Neural cell (in vitro differentiated cells): ENCODE data around the gene POLR1C. TPM values are rescaled to one million over a fixed set of nuclear protein-coding genes. Genes with fewer than 3 reads are reported as not detected.

Experiments
- H2AFZ ChIP-seq: fragments of 200-600, 300-800 bp; sonication (generic), shearing (Covaris generic); 2 replicates; pipeline ENCODE4 v1.6.0; 2014; ENCODE audit warnings: low read depth, mild to moderate bottlenecking, antibody characterized with exemption, low read length, moderate library complexity
- H3F3A ChIP-seq: fragments of 200-600 bp; shearing (Covaris generic); 2 replicates; pipeline ENCODE4 v1.6.1; 2016; ENCODE audit warnings: mild to moderate bottlenecking, moderate library complexity, mixed read lengths, antibody characterized with exemption, low read length; ENCODE audit not compliant: insufficient read depth, poor library complexity, severe bottlenecking
- H3K27ac ChIP-seq: fragments of 200-600, 300-800 bp; sonication (generic), shearing (Covaris generic); 2 replicates; pipeline ENCODE4 v1.5.1; 2014; ENCODE audit warnings: mild to moderate bottlenecking, low read length, moderate library complexity
- H3K27me3 ChIP-seq: fragments of 300-800, 200-600 bp; sonication (generic), shearing (Covaris generic); 2 replicates; pipeline ENCODE4 v1.6.0; 2014; ENCODE audit warnings: mild to moderate bottlenecking, low read depth, low read length, moderate library complexity; ENCODE audit not compliant: insufficient read depth
- H3K36me3 ChIP-seq: fragments of 300-800, 200-600 bp; sonication (generic), shearing (Covaris generic); 2 replicates; pipeline ENCODE4 v1.5.1; 2014; ENCODE audit warnings: mild to moderate bottlenecking, antibody characterized with exemption, low read length, moderate library complexity; ENCODE audit not compliant: insufficient read depth
- H3K4me2 ChIP-seq: fragments of 300-800, 200-600 bp; sonication (generic), shearing (Covaris generic); 2 replicates; pipeline ENCODE4 v1.6.0; 2014; ENCODE audit warnings: mild to moderate bottlenecking, low read length
- H3K4me3 ChIP-seq: fragments of 300-800, 200-600 bp; sonication (generic), shearing (Covaris generic); 2 replicates; pipeline ENCODE4 v1.5.1; 2014; ENCODE audit warnings: mild to moderate bottlenecking, low read length, moderate library complexity
- H3K79me2 ChIP-seq: fragments of 200-600 bp; shearing (Covaris generic); replicated peaks from 2 replicates; pipeline ENCODE4 v1.6.0; 2014; ENCODE audit warnings: mild to moderate bottlenecking, low read length, moderate library complexity; ENCODE audit not compliant: insufficient read depth
- H3K9ac ChIP-seq: fragments of 300-800, 200-600 bp; sonication (generic), shearing (Covaris generic); 2 replicates; pipeline ENCODE4 v1.6.1; 2016; ENCODE audit warnings: mild to moderate bottlenecking, low read length, mixed read lengths
- H3K9me2 ChIP-seq: fragments of 200-600 bp; shearing (Covaris generic); 2 replicates; pipeline ENCODE4 v1.6.1; 2016; ENCODE audit warnings: mild to moderate bottlenecking, low read length, mixed read lengths; ENCODE audit not compliant: insufficient read depth
- H3K9me3 ChIP-seq: fragments of 200-600, 300-800 bp; sonication (generic), shearing (Covaris generic); 2 replicates; pipeline ENCODE4 v1.6.1; 2016; ENCODE audit warnings: mild to moderate bottlenecking, mixed run types, low read length, moderate library complexity, mixed read lengths
- H4K20me1 ChIP-seq: fragments of 200-600 bp; shearing (Covaris generic); 2 replicates; pipeline ENCODE4 v1.6.1; 2016; ENCODE audit warnings: mild to moderate bottlenecking, mixed run types; ENCODE audit not compliant: insufficient read depth
- EP300 ChIP-seq: fragments of 450-650 bp; conservative IDR thresholded peaks from 2 replicates; pipeline ENCODE4 v1.6.1; 2014; ENCODE audit warnings: antibody characterized with exemption, mild to moderate bottlenecking, moderate library complexity; ENCODE audit not compliant: poor library complexity, severe bottlenecking
- EZH2 ChIP-seq: fragments of 200-600, 300-800 bp; shearing (Covaris generic), sonication (generic); IDR thresholded peaks from 2 replicates; pipeline ENCODE4 v1.6.1; 2014; ENCODE audit warnings: antibody characterized with exemption, low read length, borderline replicate concordance, mild to moderate bottlenecking; ENCODE audit not compliant: insufficient read depth, poor library complexity, severe bottlenecking
- MXI1 ChIP-seq: fragments of 450-650 bp; conservative IDR thresholded peaks from 2 replicates; pipeline ENCODE4 v1.6.1; 2014; ENCODE audit warnings: antibody characterized with exemption, mild to moderate bottlenecking; ENCODE audit not compliant: poor library complexity, severe bottlenecking
- POLR2AphosphoS5 ChIP-seq: IDR thresholded peaks from 2 replicates; pipeline ENCODE4 v1.6.1; 2012
- RAD21 ChIP-seq: fragments of 450-650 bp; conservative IDR thresholded peaks from 2 replicates; pipeline ENCODE4 v1.6.1; 2014; ENCODE audit warnings: antibody characterized with exemption, mild to moderate bottlenecking, moderate library complexity
- SMC3 ChIP-seq: fragments of 450-650 bp; conservative IDR thresholded peaks from 2 replicates; pipeline ENCODE4 v1.6.1; 2014; ENCODE audit warnings: antibody characterized with exemption, mild to moderate bottlenecking, moderate library complexity; ENCODE audit not compliant: poor library complexity
- TAF1 ChIP-seq: IDR thresholded peaks from 2 replicates; pipeline ENCODE4 v1.6.1; 2012; ENCODE audit warnings: low read depth
- polyA plus RNA-seq: library from polyadenylated mRNA; depleted of rRNA; stranded (reverse); fragments of >200 nt; gene quantifications from 2 replicates; pipeline ENCODE4 v1.2.3, GENCODE V29; 2014
- TF ChIP-seq, protein P1 (sequence below): IDR thresholded peaks from 2 replicates; pipeline ENCODE4 v1.6.1; 2012; ENCODE audit warnings: borderline replicate concordance
- TF ChIP-seq, protein P2 (sequence below): fragments of 450-650 bp; IDR thresholded peaks from 2 replicates; pipeline ENCODE4 v1.5.1; 2014; ENCODE audit warnings: antibody characterized with exemption, mild to moderate bottlenecking, moderate library complexity; ENCODE audit not compliant: poor library complexity, severe bottlenecking

The POLR1C gene
- polyA plus RNA-seq, 1 donor from 2014 or later: 88.7 TPM

DNA sequence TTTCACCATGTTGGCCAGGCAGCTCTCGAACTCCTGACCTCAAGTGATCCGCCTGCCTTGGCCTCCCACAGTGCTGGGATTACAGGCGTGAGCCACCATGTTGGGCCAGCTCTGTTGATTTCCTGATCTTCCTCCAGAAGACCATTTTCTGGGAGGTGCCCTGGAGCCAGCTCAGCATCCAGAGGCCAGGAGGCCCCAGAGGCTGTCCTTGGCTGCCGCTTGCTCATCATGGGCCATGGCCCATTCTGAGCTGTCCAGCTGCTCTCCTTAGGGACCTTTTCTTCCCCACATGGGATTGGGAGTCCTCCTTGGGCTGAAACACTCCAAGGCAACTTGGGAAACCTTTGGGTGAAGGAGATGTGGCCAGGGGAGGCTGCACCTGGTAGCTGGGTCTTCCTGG is 22.1 kb upstream of the POLR1C start:
- Histone ChIP-seq H3K9me3 (no peaks in the 10 kb centered on the region), H3K9me2 (no peaks in the 10 kb centered on the region), H3K36me3 (no peaks in the 10 kb centered on the region), H3K9ac (no peak overlapping the region), H3K27ac (no peak overlapping the region), H4K20me1 (no peaks in the 10 kb centered on the region), H2AFZ (no peak overlapping the region), H3F3A (no peaks in the 10 kb centered on the region), H3K4me2 (no peak overlapping the region), H3K79me2 (no peaks in the 10 kb centered on the region), H3K27me3 (no peaks in the 10 kb centered on the region), H3K4me3 (no peak overlapping the region)
- no peak for TF ChIP-seq TAF1
- no peak for TF ChIP-seq RAD21
- no peak for TF ChIP-seq EZH2
- TF ChIP-seq POLR2AphosphoS5: no peak
- no peak for TF ChIP-seq SMC3
- no peak for TF ChIP-seq MXI1
- TF ChIP-seq, protein P1, sequence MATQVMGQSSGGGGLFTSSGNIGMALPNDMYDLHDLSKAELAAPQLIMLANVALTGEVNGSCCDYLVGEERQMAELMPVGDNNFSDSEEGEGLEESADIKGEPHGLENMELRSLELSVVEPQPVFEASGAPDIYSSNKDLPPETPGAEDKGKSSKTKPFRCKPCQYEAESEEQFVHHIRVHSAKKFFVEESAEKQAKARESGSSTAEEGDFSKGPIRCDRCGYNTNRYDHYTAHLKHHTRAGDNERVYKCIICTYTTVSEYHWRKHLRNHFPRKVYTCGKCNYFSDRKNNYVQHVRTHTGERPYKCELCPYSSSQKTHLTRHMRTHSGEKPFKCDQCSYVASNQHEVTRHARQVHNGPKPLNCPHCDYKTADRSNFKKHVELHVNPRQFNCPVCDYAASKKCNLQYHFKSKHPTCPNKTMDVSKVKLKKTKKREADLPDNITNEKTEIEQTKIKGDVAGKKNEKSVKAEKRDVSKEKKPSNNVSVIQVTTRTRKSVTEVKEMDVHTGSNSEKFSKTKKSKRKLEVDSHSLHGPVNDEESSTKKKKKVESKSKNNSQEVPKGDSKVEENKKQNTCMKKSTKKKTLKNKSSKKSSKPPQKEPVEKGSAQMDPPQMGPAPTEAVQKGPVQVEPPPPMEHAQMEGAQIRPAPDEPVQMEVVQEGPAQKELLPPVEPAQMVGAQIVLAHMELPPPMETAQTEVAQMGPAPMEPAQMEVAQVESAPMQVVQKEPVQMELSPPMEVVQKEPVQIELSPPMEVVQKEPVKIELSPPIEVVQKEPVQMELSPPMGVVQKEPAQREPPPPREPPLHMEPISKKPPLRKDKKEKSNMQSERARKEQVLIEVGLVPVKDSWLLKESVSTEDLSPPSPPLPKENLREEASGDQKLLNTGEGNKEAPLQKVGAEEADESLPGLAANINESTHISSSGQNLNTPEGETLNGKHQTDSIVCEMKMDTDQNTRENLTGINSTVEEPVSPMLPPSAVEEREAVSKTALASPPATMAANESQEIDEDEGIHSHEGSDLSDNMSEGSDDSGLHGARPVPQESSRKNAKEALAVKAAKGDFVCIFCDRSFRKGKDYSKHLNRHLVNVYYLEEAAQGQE: no peak
- TF ChIP-seq, protein P2, sequence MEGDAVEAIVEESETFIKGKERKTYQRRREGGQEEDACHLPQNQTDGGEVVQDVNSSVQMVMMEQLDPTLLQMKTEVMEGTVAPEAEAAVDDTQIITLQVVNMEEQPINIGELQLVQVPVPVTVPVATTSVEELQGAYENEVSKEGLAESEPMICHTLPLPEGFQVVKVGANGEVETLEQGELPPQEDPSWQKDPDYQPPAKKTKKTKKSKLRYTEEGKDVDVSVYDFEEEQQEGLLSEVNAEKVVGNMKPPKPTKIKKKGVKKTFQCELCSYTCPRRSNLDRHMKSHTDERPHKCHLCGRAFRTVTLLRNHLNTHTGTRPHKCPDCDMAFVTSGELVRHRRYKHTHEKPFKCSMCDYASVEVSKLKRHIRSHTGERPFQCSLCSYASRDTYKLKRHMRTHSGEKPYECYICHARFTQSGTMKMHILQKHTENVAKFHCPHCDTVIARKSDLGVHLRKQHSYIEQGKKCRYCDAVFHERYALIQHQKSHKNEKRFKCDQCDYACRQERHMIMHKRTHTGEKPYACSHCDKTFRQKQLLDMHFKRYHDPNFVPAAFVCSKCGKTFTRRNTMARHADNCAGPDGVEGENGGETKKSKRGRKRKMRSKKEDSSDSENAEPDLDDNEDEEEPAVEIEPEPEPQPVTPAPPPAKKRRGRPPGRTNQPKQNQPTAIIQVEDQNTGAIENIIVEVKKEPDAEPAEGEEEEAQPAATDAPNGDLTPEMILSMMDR: no peak
- TF ChIP-seq EP300: no peak

DNA sequence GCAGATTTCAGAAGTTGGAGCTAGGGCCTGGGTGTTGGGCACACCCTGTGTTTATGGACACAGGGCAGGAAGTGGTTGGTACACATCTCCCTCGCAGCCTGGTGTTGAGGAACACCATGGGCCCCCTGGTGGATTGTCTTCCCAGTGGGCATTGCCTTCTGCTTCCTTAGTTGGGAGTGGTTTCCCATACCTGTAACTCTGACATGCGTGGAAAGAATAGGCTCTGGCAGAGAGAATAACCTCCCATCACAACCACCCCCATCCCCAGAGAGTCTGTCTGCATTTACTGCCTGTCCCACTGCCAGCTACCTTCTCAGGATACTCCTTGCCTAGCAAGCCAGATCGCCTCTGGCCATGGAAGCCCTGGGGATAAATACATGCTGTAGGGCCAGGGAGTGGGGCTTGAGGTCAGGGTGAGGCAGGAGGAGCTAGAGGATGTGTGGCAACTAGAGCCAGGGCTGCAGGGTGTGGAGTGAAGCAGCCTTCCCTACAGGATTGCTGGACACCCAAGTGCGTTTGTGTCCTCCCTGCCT is 21.4 kb upstream of the POLR1C start:
- Histone ChIP-seq H3K79me2 (no peaks in the 10 kb centered on the region), H3K4me2 (no peak overlapping the region), H2AFZ (no peak overlapping the region), H3K27ac (no peak overlapping the region), H3K9me2 (no peaks in the 10 kb centered on the region), H3K9ac (no peak overlapping the region), H3K36me3 (no peaks in the 10 kb centered on the region), H3F3A (no peaks in the 10 kb centered on the region), H3K4me3 (no peak overlapping the region), H3K27me3 (no peaks in the 10 kb centered on the region), H3K9me3 (no peaks in the 10 kb centered on the region), H4K20me1 (no peaks in the 10 kb centered on the region)
- TF ChIP-seq, protein P1: no peak
- TF ChIP-seq EP300: no peak
- no peak for TF ChIP-seq MXI1
- TF ChIP-seq, protein P2: no peak
- no peak for TF ChIP-seq SMC3
- TF ChIP-seq RAD21: no peak
- no peak for TF ChIP-seq POLR2AphosphoS5
- no peak for TF ChIP-seq EZH2
- TF ChIP-seq TAF1: no peak
